SK-N-SH treated with all-trans-retinoic acid at 6 μM for 48 hours (cell line): Measurements from ENCODE around the gene NFIA.

Experiments used
- ARNTL ChIP-seq: fragments of 450-650 bp; formaldehyde crosslinking; IDR thresholded peaks from 2 replicates; pipeline ENCODE4 v1.5.0; 2020; ENCODE audit warnings: low read depth, mild to moderate bottlenecking, moderate library complexity, borderline replicate concordance
- BACH2 ChIP-seq: fragments of 250-450 bp; sonication (Bioruptor Pico); IDR thresholded peaks from 2 replicates; pipeline ENCODE4 v1.9.0; 2021; ENCODE audit warnings: mild to moderate bottlenecking, borderline replicate concordance
- CREB5 ChIP-seq: fragments of 250-450 bp; sonication (Bioruptor Pico); IDR thresholded peaks from 2 replicates; pipeline ENCODE4 v1.5.1; 2020; ENCODE audit warnings: low read depth, mild to moderate bottlenecking, moderate library complexity
- GLIS3 ChIP-seq: fragments of 250-450 bp; sonication (Bioruptor Pico); IDR thresholded peaks from 2 replicates; pipeline ENCODE4 v1.5.0; 2020; ENCODE audit warnings: mild to moderate bottlenecking, moderate library complexity
- OSR1 ChIP-seq: fragments of 250-450 bp; sonication (Bioruptor Pico); IDR thresholded peaks from 2 replicates; pipeline ENCODE4 v1.8.0; 2022; ENCODE audit warnings: moderate library complexity, mild to moderate bottlenecking, inconsistent platforms
- PATZ1 ChIP-seq: fragments of 250-450 bp; sonication (Bioruptor Pico); IDR thresholded peaks from 2 replicates; pipeline ENCODE4 v1.8.0; 2020; ENCODE audit warnings: mild to moderate bottlenecking, moderate library complexity, borderline replicate concordance
- POU6F1 ChIP-seq: fragments of 250-450 bp; sonication (Bioruptor Pico); IDR thresholded peaks from 2 replicates; pipeline ENCODE4 v1.8.0; 2021; ENCODE audit warnings: low read depth, mild to moderate bottlenecking, moderate library complexity, borderline replicate concordance
- RARB ChIP-seq: fragments of 250-450 bp; sonication (Bioruptor Pico); IDR thresholded peaks from 2 replicates; pipeline ENCODE4 v1.8.0; 2021; ENCODE audit warnings: mild to moderate bottlenecking, moderate library complexity
- TCF4 ChIP-seq: fragments of 250-450 bp; sonication (Bioruptor Pico); IDR thresholded peaks from 2 replicates; pipeline ENCODE4 v1.8.0; 2021; ENCODE audit warnings: mild to moderate bottlenecking, moderate library complexity, borderline replicate concordance
- TSHZ2 ChIP-seq: fragments of 250-450 bp; sonication (Bioruptor Pico); IDR thresholded peaks from 2 replicates; pipeline ENCODE4 v1.5.0; 2020; ENCODE audit warnings: mild to moderate bottlenecking, moderate library complexity
- ZC3H10 ChIP-seq: fragments of 250-450 bp; sonication (Bioruptor Pico); IDR thresholded peaks from 2 replicates; pipeline ENCODE4 v1.5.1; 2021; ENCODE audit warnings: mild to moderate bottlenecking, moderate library complexity
- ZFP3 ChIP-seq: fragments of 250-450 bp; sonication (Bioruptor Pico); IDR thresholded peaks from 2 replicates; pipeline ENCODE4 v1.5.0; 2020; ENCODE audit warnings: mild to moderate bottlenecking, moderate library complexity
- ZFP30 ChIP-seq: fragments of 450-650 bp; formaldehyde crosslinking; IDR thresholded peaks from 2 replicates; pipeline ENCODE4 v1.5.0; 2022; ENCODE audit warnings: mild to moderate bottlenecking, moderate library complexity
- ZNF70 ChIP-seq: fragments of 450-650 bp; formaldehyde crosslinking; IDR thresholded peaks from 2 replicates; pipeline ENCODE4 v1.5.0; 2020; ENCODE audit warnings: mild to moderate bottlenecking, moderate library complexity

- TF ChIP-seq BACH2 (no peak), ZC3H10 (no peak), OSR1 (CRISPR knock-in tag) (no peak), CREB5 (CRISPR knock-in tag) (no peak), PATZ1 (CRISPR knock-in tag) (no peak), GLIS3 (CRISPR knock-in tag) (no peak), ZFP30 (CRISPR knock-in tag) (no peak), ZNF70 (CRISPR knock-in tag) (no peak), TCF4 (CRISPR knock-in tag) (no peak), ZFP3 (CRISPR knock-in tag) (no peak), POU6F1 (CRISPR knock-in tag) (no peak), ARNTL (CRISPR knock-in tag) (no peak), TSHZ2 (no peak), RARB (no peak)
These were observed 126.5 kb downstream of the NFIA start for GRCh38 chr1:61208831-61209230.
